WI38 (cell line): ENCODE data around the gene ADSS1.

Experiments
- H3K4me3 ChIP-seq: 2 replicates; pipeline ENCODE4 v1.5.1; 2011; ENCODE audit warnings: low read depth, mild to moderate bottlenecking, control low read depth, low read length
- TF ChIP-seq, protein P1 (sequence below): IDR thresholded peaks from 2 replicates; pipeline ENCODE4 v1.5.1; 2012; ENCODE audit warnings: low read depth, mild to moderate bottlenecking, control low read depth, low read length

ADSS1 gene

DNA sequence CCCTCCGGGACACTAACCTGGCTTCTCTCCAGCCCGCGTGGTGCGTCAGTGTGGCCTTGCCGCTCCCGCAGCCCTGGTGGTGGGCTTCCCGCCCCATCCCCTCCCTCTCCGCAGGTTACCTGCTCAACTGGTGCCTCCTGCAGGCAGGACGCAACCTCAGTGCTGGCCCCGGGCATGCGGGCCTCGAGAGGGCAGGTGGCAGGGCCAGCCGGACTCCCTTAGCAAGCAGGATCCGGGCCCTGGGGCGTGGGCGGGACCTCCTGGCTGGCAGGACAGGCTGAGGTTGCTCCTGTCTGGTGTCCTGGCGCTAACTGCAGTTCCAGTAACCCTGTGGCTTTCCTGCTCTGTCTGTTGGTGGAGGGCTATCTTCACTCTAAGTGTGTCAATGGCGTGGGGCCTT lies 8.6 kb upstream of the ADSS1 start:
- TF ChIP-seq, protein P1, sequence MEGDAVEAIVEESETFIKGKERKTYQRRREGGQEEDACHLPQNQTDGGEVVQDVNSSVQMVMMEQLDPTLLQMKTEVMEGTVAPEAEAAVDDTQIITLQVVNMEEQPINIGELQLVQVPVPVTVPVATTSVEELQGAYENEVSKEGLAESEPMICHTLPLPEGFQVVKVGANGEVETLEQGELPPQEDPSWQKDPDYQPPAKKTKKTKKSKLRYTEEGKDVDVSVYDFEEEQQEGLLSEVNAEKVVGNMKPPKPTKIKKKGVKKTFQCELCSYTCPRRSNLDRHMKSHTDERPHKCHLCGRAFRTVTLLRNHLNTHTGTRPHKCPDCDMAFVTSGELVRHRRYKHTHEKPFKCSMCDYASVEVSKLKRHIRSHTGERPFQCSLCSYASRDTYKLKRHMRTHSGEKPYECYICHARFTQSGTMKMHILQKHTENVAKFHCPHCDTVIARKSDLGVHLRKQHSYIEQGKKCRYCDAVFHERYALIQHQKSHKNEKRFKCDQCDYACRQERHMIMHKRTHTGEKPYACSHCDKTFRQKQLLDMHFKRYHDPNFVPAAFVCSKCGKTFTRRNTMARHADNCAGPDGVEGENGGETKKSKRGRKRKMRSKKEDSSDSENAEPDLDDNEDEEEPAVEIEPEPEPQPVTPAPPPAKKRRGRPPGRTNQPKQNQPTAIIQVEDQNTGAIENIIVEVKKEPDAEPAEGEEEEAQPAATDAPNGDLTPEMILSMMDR = no peak
- H3K4me3 ChIP-seq = no peak overlapping the region

DNA sequence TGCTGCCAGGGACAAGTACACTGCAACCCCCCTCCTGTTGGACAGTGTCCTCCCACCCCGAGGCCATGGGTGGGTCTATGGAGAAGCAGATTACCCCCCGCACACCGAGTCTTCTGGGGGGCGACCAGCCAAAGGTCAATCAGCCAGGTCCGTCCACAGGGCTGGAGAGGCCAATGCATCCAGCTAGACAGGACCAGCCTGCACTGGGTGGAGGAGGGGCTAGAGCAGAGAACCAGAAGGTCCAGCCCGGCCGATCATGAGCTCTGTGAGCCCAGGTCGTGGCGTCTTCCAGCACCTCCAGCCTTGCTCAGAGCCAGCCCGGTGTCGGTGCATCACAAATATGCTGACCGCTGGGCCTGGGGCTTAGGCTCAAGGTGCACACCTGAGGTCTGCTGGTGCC lies 8.2 kb upstream of the ADSS1 start:
- no peak overlapping the region for H3K4me3 ChIP-seq
- TF ChIP-seq, protein P1 = no peak

DNA sequence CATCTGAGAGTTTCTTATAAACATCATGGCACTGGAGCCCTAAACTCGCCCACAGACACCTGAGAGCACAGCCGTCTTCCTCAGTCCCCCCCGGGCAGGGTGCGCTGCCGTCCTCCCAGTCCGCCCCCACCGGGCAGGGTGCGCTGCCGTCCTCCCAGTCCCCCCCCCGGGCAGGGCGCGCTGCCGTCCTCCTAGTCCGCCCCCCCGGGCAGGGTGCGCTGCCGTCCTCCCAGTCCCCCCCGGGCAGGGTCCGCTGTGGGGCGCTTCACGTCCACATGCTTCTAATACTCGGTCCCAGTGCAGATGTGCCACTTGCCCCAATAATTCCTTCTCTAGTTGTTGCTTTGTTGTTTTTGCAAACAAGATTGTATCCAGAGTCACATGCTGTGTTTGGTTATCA lies 6.9 kb upstream of the ADSS1 start:
- TF ChIP-seq, protein P1 = no peak
- no peak overlapping the region for H3K4me3 ChIP-seq

DNA sequence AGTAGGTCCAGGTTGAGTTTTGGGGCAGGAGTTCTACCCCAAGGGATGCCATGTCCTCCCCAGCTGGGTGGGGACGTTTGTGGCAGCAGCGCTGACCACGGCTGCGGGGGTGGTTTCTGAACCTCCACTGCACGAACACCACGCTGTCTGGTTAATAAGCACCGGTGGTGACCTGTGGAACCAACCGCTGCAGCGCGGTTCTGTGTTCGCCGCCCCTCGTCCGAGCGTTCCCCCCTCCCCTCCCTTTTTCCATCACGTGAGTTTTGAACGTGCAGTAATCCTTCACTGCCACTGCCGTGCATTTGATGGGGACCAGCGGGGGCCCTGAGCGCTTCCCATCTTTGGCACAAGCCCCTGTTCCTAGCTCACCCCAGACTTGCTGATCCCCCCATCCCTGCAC lies 6.4 kb upstream of the ADSS1 start:
- H3K4me3 ChIP-seq = no peak overlapping the region

DNA sequence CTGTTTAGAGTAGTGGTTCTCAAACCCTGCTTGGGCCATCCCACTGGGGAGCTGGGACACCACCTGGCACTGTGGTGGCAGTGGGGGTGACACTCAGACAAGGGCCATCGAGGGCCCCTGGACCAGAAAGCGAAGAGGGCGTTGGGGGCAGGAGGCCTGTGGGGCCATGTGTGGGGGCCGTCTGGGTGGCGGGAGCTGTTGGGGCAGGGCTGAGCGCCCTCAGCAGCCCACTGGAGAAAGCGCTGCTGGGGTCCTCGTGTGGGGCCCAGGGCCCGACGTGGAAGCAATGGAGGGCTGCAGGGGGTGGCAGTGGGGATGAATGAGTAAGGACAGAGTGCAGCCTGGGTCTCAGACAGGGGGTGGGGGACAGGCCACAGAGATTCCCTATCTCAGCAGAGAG lies 5.9 kb upstream of the ADSS1 start:
- TF ChIP-seq, protein P1 = no peak
- no peak overlapping the region for H3K4me3 ChIP-seq

More for the DNA sequence above, 6.4 kb upstream of the ADSS1 start:
- TF ChIP-seq, protein P1 = no peak

DNA sequence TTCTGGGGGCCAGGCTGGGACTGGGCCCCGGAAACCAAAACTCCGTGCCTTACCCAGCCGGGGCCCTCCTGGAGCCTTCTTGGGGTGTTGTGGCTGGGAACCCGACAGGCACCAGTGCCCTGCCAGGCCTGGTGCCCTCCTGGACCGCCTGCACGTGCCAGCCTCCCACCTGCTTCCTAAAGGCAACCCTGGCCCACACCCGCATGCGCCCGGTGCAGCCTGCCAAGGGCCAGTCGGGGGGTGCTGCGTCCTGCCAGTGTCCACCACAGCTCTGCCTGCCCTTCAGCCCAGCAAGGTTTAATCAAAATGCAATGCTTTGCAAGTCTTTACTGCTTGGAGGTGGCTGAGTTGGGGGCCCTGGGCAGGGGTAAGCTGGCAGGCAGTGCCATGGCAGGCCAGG lies 5.2 kb upstream of the ADSS1 start:
- TF ChIP-seq, protein P1 = no peak

DNA sequence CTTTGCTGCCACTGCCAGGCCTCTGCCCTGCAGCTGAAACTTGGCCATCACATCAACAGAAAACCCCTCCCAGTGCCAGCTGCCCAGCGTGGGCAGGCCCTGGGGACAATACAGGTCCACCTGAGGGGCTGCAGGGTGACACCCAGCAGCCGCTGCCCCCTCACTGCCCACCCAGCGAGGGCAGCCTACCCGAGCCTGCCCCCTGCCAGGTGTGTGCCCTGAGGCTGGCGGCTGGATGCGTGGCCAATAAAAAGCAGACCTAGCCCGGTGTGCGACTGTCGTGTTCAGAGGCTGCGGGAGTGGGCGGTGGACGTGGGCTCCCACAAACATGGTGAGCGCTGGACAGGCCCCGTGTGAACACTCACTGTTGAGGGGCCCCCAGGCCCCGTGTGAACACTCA lies 4.7 kb upstream of the ADSS1 start:
- H3K4me3 ChIP-seq = no peak overlapping the region
- TF ChIP-seq, protein P1 = no peak

More for the DNA sequence above, 5.2 kb upstream of the ADSS1 start:
- H3K4me3 ChIP-seq = no peak overlapping the region
